HG03432 (cell line): ENCODE measurements around the gene TARS3.
A peak's percentile ranks its signal among the peaks of the same experiment; 100 is the strongest.
"Not testable (repeated sequence)": the region's sequence is repeated elsewhere in the genome, so short reads cannot be mapped to it uniquely, and the experiment has no call there.

ENCODE experiments used
- ATAC-seq: cut with Tn5 transposase; IDR thresholded peaks from one replicate; pipeline ENCODE4 v1.9.1; 2021; ENCODE audit warnings: mild to moderate bottlenecking, moderate library complexity; ENCODE audit not compliant: unreplicated experiment

TARS3 gene

DNA sequence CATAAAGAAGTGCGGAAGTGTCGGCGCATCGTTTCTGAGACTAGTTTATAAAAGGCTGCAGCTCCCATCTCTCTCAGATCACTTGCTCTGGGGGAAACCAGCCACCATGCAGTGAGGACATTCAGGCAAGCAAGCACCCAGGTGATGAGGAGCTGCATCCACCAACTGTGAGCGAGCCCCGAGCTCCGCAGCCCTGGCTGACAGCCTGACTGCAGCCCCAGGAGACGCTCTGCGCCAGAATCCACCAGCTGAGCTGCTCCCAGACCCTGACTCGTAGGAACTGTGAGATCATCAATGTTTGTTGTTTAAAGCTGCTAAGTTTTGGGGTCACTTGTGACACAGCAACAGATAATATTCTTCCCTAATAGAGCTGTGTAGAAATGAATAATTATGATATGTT is 67.1 kb downstream of the TARS3 start:
- ATAC-seq: no peak

DNA sequence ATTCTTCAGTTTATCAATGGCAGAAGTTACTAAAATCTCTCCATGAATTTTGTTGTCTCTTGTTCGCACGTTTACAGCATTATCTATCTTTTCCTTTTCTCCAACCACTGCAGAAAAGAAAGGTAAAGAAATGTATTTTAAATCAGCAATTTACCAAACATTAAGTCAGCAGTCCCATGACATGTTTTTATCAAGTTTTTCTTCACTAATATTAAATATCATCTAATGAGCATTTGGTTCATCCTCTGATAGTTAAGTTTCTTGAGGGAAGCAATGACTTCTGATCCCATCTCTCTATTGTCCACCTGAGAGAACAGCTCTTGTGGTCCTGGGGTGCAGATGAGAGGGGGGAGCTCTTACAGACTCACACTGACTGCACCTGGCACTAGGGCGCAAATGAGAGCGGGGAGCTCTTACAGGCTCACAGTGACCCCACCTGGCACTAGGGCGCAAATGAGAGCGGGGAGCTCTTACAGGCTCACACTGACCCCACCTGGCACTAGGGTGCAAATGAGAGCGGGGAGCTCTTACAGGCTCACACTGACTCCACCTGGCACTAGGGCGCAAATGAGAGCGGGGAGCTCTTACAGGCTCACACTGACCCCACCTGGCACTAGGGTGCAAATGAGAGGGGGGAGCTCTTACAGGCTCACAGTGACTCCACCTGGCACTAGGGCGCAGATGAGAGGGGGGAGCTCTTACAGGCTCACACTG is 69.5 kb downstream of the TARS3 start:
- not testable (repeated sequence) for ATAC-seq

DNA sequence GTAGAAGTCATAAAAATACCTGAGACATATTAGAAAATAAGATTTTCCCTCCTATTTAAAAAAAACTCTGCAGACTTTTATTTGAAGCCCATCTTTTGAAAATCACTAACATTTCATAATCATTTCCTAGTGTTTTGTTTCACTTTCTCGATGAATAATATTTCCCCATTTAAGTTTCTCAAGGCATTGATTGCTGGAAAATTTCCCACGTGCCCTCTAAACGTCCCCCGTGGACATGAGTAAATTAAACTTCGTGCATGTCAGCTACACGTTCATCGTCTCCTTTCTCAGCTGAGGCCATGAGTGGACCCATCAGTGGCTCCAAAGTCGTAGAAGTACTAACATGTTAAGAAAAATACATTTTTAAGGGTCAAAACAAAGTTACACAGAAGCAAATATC is 70.1 kb downstream of the TARS3 start:
- no peak for ATAC-seq

DNA sequence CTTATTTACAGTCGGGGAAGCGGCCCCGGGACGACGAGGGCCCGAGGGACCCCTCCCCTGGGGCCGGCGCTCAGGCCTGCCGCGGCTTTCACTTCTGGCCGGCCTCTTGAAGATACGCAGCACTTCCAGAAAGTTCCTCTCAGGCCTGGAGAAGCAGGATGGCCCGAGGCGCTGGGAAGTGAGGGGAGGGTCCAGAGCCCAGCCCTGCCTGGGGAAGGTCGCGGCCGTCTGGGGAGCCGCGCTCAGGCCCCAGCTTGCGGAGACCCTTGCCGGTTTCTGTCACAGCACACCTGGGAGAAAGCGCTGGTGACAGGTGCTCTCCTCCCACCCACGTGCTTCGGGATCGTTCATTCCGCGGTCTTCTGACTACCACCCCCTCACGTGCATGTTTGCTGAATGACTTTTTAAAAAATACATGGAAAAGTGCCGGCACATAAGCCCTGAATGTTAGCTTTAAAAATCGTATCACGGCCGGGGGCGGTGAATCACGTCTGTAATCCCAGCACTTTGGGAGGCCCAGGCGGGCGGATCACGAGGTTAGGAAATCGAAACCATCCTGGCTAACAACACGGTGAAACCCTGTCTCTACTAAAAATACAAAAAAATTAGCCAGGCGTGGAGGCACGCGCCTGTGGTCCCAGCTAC is 71.4 kb downstream of the TARS3 start:
- no peak for ATAC-seq

GRCh38 chr15:101652098-101652785 is 72.0 kb downstream of the TARS3 start, which contains the start of gene TM2D3:
TM2D3 (minus strand) TSS chr15:101652381; CDS start chr15:101652361, 20 bp downstream.
- peak; percentile 93 for ATAC-seq

DNA sequence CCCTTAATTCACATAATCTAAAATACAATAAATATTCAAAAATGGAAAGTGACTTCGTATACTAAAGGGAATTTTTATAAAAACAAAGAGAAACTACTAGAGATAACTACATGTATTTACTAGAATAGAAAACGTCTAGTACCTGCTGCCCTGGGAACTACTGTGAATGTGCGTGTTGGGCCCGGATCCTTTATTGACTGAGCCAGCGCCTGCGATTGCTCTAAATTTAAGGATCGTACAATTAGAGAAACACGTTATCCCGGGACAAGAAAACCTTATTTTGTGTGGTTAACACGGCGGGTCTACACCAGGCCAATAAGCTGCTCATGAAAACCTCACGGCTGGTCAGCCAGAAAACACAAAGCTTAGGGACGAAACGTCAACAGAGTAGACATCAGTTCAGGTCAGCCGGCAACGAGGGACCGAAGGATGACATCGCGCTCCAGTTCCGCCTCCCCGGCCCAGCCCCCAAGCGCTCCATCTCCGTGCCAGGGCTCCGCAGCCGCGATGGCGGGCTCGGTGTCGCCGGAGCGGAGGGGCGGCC is 72.6 kb downstream of the TARS3 start:
- peak; percentile 53 for ATAC-seq

DNA sequence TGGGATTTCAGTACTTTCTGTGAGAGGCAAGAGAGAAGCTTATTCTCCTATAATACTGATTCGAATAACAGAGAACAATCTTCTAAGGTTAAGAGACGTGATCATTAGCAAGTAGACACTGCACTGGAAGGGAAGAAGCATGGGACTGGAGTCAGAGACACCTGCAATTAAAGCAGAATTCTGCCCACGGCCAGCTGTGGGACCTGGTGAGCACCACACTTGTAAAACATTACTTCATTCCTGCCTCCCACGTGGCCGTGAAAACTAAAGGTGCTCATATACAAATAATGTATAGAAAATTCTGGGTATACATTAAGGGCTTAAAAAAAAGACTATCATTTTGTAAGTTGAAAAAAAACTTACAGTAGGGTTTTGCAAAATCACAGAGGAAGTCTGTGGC is 74.1 kb downstream of the TARS3 start:
- ATAC-seq: no peak

DNA sequence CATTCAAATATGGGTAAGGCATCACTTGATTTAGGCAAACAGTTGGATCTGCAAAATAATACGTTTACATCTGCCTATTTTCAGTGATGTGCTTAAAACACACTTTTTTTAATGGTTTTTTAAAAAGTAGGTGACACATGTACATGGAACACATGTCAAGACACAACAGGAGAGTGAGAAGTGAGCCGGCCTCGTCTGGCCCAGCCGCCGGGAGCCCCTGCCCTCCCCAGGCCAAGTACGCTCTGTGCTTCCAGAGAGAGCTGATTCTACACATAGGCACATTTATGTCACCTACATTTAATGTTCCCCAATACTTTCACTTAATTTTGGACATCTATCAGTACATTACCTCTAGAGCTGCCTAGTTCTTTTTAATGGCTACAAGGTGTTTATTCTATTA is 75.9 kb downstream of the TARS3 start:
- ATAC-seq: no peak

DNA sequence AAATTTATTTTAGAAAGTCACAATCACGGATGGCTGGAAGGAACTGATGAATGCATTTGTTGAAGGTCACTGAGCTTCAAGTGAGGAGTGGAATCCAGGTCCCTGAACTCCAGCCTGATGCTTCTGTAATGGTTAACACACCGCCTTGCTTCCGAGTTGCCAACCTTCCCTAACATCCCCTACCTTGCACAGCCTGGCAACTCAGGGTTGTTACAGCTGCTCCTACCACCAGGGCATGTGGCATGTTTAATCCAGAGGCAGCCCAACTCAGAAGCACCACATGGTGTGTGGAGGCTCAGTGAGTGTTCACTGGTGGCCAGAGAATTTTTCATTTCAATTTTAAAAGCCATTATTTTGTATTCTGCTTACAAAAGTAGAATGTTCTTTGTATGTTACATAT is 77.0 kb downstream of the TARS3 start:
- no peak for ATAC-seq

- no peak for ATAC-seq
Measured at GRCh38 chr15:101646672-101647071, 77.6 kb downstream of the TARS3 start.

- no peak for ATAC-seq
Measured at GRCh38 chr15:101642361-101642760, 81.9 kb downstream of the TARS3 start.

DNA sequence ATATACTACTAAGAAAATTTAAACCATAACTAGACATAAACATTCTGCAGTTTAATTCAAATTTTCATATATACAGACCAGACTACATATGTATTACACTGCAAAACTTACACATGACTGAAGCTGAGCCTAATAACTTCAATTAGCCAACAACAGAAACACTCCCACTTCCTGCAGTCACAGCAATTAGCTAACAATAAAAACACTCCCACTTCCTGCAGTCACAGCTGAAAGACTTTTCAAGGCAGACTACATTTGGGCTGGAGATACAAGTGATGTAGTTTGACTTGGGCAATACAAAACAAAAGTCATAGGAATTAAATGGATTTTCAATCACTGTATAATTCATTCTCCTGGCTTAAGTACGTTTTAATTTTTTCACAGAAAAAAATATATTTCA is 82.4 kb downstream of the TARS3 start:
- no peak for ATAC-seq

- no peak for ATAC-seq
Measured at GRCh38 chr15:101641129-101641764, 83.0 kb downstream of the TARS3 start.

GRCh38 chr15:101639667-101640066 is 84.6 kb downstream of the TARS3 start:
- no peak for ATAC-seq

- ATAC-seq: no peak
Measured at GRCh38 chr15:101637919-101638318, 86.4 kb downstream of the TARS3 start.

GRCh38 chr15:101637516-101637915 is 86.8 kb downstream of the TARS3 start:
- no peak for ATAC-seq

DNA sequence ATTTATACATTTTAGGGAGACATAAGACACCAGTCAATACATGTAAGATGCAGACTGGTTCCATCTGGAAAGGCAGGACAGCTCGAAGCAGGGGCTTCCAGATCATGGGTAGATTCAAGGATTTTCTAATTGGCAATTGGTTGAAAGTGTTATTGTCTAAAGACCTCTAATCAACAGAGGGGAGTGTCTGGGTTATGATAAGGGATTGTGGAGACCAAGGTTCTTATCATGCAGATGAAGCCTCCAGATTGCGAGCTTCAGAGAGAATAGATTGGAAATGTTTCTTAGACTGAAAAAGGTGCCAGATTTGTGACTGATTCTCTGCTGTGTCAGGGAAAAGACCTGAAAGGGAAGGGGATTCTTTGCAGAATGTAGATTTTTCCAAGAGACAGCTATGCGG is 87.2 kb downstream of the TARS3 start:
- ATAC-seq: no peak

GRCh38 chr15:101635944-101636727 is 88.1 kb downstream of the TARS3 start:
- ATAC-seq: no peak

GRCh38 chr15:101633356-101633755 is 90.9 kb downstream of the TARS3 start:
- ATAC-seq: no peak

DNA sequence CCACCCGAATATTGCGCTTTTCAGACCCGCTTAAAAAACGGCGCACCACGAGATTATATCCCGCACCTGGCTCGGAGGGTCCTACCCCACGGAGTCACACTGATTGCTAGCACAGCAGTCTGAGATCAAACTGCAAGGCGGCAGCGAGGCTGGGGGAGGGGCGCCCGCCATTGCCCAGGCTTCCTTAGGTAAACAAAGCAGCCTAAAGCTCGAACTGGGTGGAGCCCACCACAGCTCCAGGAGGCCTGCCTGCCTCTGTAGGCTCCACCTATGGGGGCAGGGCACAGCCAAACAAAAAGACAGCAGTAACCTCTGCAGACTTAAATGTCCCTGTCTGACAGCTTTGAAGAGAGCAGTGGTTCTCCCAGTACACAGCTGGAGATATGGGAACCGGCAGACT is 97.5 kb downstream of the TARS3 start:
- ATAC-seq: not testable (repeated sequence)
